SHP77 (cell line): Measurements from ENCODE around the gene PYURF.

Source experiments
- DNase-seq, 2 experiments: peaks; one replicate each; lab custom pipeline; 2025; lab: John Stamatoyannopoulos, UW

The PYURF gene

GRCh38 chr4:88511236-88511635 is 12.3 kb downstream of the PYURF start:
- DNase-seq: no peak

- no peak for DNase-seq
These were observed 20.2 kb downstream of the PYURF start for GRCh38 chr4:88503344-88503743.

- DNase-seq: no peak
These were observed 25.6 kb downstream of the PYURF start for GRCh38 chr4:88497859-88498409.

GRCh38 chr4:88489100-88489761 is 34.3 kb downstream of the PYURF start:
- DNase-seq: no peak

- no peak for DNase-seq
These were observed 42.0 kb downstream of the PYURF start for GRCh38 chr4:88481537-88481936.

- DNase-seq: no peak
These were observed 45.3 kb downstream of the PYURF start for GRCh38 chr4:88478247-88478646.

- no peak for DNase-seq
These were observed 46.2 kb downstream of the PYURF start for GRCh38 chr4:88477229-88477860.
